ENCODE results near the gene RNASE7. TPM values are rescaled to one million over a fixed set of nuclear protein-coding genes. Genes with fewer than 3 reads are reported as not detected.

The RNASE7 gene
- total RNA-seq, 2 donors from 2014 or later, result 0.74 TPM; not detected in 1

DNA sequence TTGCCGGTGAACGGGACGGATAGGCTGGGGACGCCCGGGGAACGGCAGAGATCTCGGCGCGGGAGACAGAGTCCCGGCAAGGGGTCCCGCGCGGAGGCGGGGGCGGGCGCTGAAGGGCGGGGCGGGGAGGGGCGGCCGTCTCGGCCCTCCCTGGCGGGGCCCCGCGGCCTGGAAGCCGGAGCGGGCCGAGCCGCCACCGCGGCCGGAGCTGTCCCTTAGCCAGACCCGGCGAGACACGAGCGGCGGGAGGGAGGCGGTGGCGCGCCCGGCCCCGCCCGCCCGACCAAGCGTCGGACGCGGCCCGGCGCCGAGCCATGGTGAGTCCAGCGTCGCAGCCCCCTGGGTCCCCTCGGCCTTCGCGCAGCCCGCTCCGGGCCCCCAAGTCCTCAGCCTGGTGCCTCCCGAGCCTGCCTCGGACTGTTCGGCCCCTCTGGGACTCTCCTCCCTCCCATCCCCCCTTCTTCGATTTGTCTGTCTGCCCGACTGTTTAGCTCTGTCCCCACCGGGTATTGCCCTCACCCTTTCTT lies 28.0 kb downstream of the RNASE7 start, which contains the start of gene ARHGEF40:
ARHGEF40 (plus strand) TSS at position 222 of the 527 bp plus-strand sequence; CDS start at position 315, 93 bp downstream.
- intact Hi-C loops (cut with DNase I), result loop anchor here (2.0 kb wide), 1 partner anchor 35 kb away; no protein-coding TSS in a partner anchor
- peak within 1 kb of the TSS; percentile 77 to 79 for H3K27ac ChIP-seq
- WGBS, result 0% methylated on average over 60 of the region's 63 CpGs
- peaks cover 15% of the 10 kb centered on the region for H3K4me1 ChIP-seq (replicated peaks)
- no peak for TF ChIP-seq POLR2AphosphoS5 (IDR thresholded peaks at IDR 0.05)
- TF ChIP-seq POLR2A (IDR thresholded peaks at IDR 0.05), result peak; percentile 37
- H3K4me3 ChIP-seq, result peak within 1 kb of the TSS; percentile 51 to 62
- DNase-seq (ENCODE audit: low spot score), result peak; percentile 48
- H3K9me3 ChIP-seq, result no peaks in the 10 kb centered on the region
- H3K27me3 ChIP-seq (replicated peaks; ENCODE audit: insufficient read depth), result no peaks in the 10 kb centered on the region
- no peaks in the 10 kb centered on the region for H3K36me3 ChIP-seq

DNA sequence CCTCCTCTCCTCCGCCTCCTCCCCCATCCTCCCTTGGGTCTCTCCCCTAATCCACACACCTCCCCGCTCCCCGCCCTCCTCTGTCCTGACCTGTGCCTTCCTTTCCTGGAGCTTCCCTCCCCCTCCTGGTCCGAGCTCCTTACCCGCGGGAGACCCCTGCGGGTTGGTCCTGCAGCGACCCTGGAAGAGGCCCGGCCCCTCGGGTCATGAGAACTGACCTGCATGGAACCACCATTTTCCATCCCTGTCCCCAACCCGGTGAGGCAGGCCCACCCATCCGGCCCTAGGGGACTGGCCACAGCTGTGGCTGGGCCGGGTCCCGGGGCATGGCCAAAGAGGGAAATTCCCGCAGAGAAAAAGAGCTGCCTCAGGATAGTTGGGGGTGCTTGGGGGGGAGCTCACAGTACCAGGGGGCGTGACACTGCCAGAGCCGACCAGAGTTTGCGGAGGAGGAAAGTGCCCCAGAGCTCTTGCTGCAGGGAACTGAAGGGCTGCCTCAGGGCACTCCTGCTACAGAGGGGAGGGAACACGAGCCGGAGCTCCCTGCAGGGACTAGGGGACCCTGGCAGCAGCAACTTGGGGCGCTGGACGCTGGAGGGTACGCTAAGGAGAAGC lies 28.6 kb downstream of the RNASE7 start:
- Histone ChIP-seq H3K4me1 (replicated peaks) (peaks cover 15% of the 10 kb centered on the region), H3K4me3 (peak overlapping the region; percentile 51 to 62), H3K9me3 (no peaks in the 10 kb centered on the region), H3K27me3 (replicated peaks; ENCODE audit: insufficient read depth) (no peaks in the 10 kb centered on the region), H3K36me3 (no peaks in the 10 kb centered on the region), H3K27ac (peak overlapping the region; percentile 77 to 79)
- intact Hi-C loops (cut with DNase I), result loop anchor here (2.0 kb wide), 1 partner anchor 34 kb away; no protein-coding TSS in a partner anchor
- under 1% methylated on average over 23 of the region's 23 CpGs for WGBS
- TF ChIP-seq POLR2AphosphoS5 (IDR thresholded peaks at IDR 0.05) (no peak), POLR2A (IDR thresholded peaks at IDR 0.05) (no peak)
- TF ChIP-seq, protein P1, sequence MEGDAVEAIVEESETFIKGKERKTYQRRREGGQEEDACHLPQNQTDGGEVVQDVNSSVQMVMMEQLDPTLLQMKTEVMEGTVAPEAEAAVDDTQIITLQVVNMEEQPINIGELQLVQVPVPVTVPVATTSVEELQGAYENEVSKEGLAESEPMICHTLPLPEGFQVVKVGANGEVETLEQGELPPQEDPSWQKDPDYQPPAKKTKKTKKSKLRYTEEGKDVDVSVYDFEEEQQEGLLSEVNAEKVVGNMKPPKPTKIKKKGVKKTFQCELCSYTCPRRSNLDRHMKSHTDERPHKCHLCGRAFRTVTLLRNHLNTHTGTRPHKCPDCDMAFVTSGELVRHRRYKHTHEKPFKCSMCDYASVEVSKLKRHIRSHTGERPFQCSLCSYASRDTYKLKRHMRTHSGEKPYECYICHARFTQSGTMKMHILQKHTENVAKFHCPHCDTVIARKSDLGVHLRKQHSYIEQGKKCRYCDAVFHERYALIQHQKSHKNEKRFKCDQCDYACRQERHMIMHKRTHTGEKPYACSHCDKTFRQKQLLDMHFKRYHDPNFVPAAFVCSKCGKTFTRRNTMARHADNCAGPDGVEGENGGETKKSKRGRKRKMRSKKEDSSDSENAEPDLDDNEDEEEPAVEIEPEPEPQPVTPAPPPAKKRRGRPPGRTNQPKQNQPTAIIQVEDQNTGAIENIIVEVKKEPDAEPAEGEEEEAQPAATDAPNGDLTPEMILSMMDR (IDR thresholded peaks at IDR 0.05), result no peak
- DNase-seq (ENCODE audit: low spot score), result no peak

DNA sequence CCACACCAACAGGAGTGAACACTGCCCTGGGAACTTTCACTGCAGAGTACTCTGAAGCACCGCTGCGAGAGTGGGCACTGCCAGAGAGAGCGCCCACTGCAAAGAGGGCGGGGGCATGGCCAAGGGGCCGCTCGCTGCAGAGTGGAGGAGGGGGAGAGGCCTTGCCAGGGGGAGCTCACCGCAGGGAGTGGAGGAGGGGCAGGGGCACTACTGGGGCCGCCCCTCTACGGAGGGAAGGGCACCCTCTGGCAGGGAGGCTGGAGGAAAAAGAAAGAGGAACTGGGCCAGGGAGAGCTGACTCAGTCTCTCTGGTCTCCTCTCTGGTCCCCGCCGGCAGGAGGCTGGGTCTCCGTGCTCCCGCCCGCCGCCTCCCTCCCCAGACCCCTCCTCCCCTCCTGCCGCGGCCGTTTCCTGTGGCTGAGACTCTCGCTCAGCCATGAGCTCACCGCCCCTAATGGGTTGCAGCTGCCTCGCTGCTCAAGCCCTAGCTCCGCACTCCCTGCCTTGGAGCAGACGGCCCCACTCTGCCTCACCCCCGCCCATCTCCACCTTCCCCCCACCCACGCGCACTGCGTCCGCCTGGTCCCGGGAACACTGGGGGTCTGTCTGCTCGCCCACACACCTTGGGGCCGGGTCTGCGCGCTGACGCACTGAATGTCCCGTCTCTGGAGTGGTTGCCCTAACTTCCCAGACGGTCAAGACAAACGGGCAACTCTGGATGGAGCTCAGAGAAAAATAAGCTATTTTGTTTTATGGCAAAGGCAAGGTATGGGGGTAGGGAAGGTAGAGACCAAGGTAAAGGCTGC lies 29.3 kb downstream of the RNASE7 start:
- DNase-seq (ENCODE audit: low spot score), result peak; percentile 48
- Histone ChIP-seq H3K36me3 (no peaks in the 10 kb centered on the region), H3K27me3 (replicated peaks; ENCODE audit: insufficient read depth) (no peaks in the 10 kb centered on the region), H3K27ac (peak overlapping the region; percentile 77 to 79), H3K4me1 (replicated peaks) (peaks cover 15% of the 10 kb centered on the region), H3K4me3 (peak overlapping the region; percentile 51 to 62), H3K9me3 (no peaks in the 10 kb centered on the region)
- TF ChIP-seq POLR2AphosphoS5 (IDR thresholded peaks at IDR 0.05), result no peak
- TF ChIP-seq, protein P1 (IDR thresholded peaks at IDR 0.05), result peak in 1 of 4 experiments; percentile 4
- intact Hi-C loops (cut with DNase I), result loop anchor here (2.0 kb wide), 1 partner anchor 33 kb away; no protein-coding TSS in a partner anchor
- 2% methylated on average over 37 of the region's 37 CpGs for WGBS

DNA sequence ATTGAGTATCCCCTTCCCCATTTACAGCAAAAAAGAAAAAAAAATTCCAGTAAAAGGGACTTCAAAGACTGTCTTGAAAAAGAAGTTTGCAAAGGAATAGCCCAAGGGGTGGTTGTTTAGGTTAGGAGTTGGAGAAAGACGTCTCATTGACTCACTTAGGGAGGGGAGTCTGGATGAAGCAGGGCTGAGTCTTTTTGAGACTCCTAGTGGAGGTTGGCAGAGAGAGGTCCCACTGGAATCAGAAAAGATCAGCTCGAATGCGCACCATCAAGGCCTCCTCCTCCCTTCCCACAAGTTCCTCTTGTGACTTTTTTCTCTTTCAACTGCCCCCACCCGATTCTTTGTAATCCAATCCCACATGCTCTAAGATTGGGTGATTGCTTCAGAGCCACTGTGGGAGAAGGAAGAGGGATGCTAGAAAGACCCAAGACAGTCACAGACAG lies 29.9 kb downstream of the RNASE7 start:
- no peak for TF ChIP-seq POLR2A (IDR thresholded peaks at IDR 0.05)
- no peak for TF ChIP-seq POLR2AphosphoS5 (IDR thresholded peaks at IDR 0.05)
- TF ChIP-seq, protein P1 (IDR thresholded peaks at IDR 0.05), result no peak
- Histone ChIP-seq H3K27me3 (replicated peaks; ENCODE audit: insufficient read depth) (no peaks in the 10 kb centered on the region), H3K4me1 (replicated peaks) (peaks cover 15% of the 10 kb centered on the region), H3K4me3 (peak overlapping the region in 1 of 2 donors; percentile 51), H3K9me3 (no peaks in the 10 kb centered on the region), H3K36me3 (no peaks in the 10 kb centered on the region), H3K27ac (peak overlapping the region; percentile 77 to 79)
- intact Hi-C loops (cut with DNase I), result no loop called here
- WGBS, result 23% methylated on average over 4 of the region's 4 CpGs
- DNase-seq (ENCODE audit: low spot score), result no peak

DNA sequence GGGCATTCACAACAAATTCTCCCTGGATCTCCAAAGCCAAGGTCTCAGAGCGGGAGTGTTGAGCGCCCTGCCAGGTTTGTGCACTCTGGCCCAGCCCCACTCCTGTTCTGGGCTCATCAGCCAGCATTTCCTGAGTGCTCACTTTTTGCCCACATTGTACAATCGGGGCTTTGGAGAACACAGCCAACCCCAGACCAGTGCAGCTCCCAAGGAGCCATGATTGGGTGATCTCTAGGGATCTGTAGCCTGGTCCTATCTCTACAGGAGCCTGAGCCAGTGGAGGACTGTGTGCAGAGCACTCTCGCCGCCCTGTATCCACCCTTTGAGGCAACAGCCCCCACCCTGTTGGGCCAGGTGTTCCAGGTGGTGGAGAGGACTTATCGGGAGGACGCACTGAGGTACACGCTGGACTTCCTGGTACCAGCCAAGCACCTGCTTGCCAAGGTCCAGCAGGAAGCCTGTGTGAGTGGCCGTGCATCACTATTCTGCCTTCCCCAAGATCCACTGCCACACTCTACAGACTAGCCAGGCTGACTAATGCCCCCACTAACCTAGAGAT lies 30.7 kb downstream of the RNASE7 start:
- Histone ChIP-seq H3K4me3 (no peak overlapping the region), H3K4me1 (replicated peaks) (peaks cover 15% of the 10 kb centered on the region), H3K27ac (peak overlapping the region in 1 of 2 donors; percentile 79), H3K9me3 (no peaks in the 10 kb centered on the region), H3K27me3 (replicated peaks; ENCODE audit: insufficient read depth) (no peaks in the 10 kb centered on the region), H3K36me3 (no peaks in the 10 kb centered on the region)
- intact Hi-C loops (cut with DNase I), result no loop called here
- 85% methylated on average over 9 of the region's 9 CpGs for WGBS
- no peak for TF ChIP-seq POLR2AphosphoS5 (IDR thresholded peaks at IDR 0.05)
- TF ChIP-seq POLR2A (IDR thresholded peaks at IDR 0.05), result no peak
- TF ChIP-seq, protein P1 (IDR thresholded peaks at IDR 0.05), result no peak
- DNase-seq (ENCODE audit: low spot score), result no peak

Data from prostate gland (tissue), 2 donors.